ENCODE results near the gene ZDHHC14. TPM values are rescaled to one million over a fixed set of nuclear protein-coding genes. Genes with fewer than 3 reads are reported as not detected.

ZDHHC14 gene
- total RNA-seq, 1 donor from 2014 or later, result 12.7 TPM

DNA sequence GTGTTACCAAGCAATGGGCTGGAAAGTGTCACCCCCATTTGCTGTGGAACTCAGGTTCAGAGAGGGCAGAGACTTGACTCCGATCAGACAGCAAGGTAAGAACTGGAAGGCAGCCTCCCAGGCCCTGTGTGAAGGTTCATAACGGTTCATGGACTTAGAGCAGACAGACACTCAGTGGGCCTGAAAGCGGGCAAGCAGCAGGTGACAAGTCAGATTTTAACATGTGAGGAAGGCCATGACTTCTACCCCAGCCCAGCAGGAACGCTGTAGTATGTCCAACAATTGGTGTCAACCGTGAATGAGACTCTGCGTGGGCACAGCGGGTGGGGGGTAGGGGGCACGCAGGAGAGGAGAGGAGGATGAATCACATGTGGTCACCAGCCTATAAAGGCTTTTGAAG lies 224.5 kb downstream of the ZDHHC14 start:
- DNase-seq (ENCODE audit: missing footprints) (no peak), ATAC-seq (no peak)
- intact Hi-C loops (cut with DNase I), result no loop called here

DNA sequence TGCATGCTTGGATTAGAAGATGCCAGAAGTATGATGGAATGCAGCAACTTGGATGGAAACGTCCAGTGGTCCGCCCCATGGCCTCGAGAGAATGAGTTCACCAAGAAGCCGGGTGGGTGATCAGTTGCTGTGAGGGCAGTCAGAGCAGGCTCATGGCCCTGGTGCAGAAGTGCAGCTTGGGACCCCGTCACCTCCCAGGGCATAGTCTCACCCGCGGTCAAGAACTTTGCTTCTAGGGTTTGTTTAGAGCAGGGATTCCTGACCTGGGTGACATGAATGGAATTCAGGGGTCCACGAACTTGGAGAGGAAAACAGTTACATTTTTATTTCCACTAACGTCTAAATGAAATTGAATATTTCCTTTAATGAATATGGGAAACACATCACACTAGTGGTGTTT lies 225.5 kb downstream of the ZDHHC14 start:
- intact Hi-C loops (cut with DNase I), result no loop called here
- ATAC-seq (no peak), DNase-seq (ENCODE audit: missing footprints) (no peak)

DNA sequence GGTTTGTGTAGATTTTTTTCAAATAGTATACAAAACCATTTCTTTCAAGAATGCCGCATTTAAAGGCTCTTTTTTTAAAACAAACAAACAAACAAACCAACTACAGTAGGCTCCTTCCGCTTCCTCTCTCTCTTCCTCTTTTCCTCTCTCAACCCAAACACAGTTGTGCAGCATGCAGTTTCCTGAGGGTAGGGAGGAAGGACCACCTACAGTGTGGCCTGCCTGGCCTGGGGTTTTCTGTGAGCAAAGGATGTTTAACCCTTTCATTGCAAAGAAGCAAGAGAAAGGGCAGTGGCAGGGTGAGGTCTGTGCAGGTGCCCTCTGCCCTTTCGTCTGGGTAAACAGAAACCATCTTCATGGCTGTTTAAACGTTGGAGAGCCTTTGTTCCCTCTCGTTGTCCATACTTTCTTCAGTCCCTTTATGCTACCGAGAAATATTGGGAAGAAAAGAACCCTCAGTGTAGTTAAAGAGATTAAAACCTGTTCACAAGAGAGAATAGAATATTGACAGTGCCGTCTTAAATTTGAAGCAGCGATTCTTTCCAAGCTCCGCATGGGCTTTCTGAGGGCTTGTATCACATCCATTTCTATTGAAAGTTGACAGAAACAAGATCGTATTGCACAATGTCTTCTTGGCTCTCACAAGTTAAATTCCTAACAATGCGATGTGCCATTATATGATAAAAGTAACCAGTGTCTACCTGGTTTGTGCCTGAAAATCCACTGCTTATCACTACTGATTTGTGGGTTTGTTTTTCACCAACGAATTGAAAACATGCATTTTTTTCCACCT lies 226.5 kb downstream of the ZDHHC14 start:
- no peak for ATAC-seq
- DNase-seq (ENCODE audit: missing footprints), result no peak
- intact Hi-C loops (cut with DNase I), result no loop called here

- DNase-seq (ENCODE audit: missing footprints) (no peak), ATAC-seq (no peak)
- intact Hi-C loops (cut with DNase I), result no loop called here
Measured at GRCh38 chr6:157608221-157609075, 227.5 kb downstream of the ZDHHC14 start.

DNA sequence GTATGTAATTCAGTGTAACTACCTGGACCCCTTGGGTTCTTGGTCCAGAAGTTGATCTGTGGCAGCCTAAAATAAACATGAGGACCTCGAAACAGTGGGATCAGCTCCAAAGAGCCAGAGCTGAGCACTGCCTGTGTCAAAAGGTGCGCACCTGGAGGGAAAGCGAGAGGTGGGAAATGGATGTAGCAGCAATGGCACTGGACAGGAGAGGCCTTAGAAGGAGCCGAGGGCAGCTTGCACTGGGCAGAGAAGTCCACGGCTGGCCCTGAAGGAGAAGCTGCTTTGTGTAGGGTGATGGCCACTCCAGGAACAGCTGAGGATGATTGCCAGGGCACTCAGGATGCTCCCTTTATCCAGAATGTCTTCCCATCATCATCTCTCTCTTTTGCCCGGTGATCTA lies 228.1 kb downstream of the ZDHHC14 start:
- ATAC-seq, result no peak
- no peak for DNase-seq (ENCODE audit: missing footprints)
- intact Hi-C loops (cut with DNase I), result no loop called here

DNA sequence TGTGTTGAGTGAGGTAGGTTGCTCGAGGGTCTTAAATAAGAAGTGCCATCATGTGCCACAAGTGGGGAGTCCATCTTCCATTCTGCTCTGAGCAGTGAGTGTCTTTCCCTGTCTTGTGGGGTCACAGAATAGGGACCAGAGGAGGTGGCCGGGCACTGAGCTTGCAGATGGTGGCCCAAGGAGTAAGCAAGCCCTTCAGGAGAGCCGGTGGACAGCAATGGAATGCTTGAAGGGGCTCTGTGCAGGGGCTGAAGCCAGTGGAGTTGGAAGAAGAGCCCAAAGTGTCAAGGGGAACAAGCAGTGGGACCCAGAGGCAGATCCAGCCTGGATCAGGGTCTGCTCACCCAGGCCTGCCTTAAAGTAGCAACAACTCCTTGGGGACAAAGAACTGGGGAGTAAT lies 228.6 kb downstream of the ZDHHC14 start:
- no peak for DNase-seq (ENCODE audit: missing footprints)
- intact Hi-C loops (cut with DNase I), result no loop called here
- no peak for ATAC-seq

DNA sequence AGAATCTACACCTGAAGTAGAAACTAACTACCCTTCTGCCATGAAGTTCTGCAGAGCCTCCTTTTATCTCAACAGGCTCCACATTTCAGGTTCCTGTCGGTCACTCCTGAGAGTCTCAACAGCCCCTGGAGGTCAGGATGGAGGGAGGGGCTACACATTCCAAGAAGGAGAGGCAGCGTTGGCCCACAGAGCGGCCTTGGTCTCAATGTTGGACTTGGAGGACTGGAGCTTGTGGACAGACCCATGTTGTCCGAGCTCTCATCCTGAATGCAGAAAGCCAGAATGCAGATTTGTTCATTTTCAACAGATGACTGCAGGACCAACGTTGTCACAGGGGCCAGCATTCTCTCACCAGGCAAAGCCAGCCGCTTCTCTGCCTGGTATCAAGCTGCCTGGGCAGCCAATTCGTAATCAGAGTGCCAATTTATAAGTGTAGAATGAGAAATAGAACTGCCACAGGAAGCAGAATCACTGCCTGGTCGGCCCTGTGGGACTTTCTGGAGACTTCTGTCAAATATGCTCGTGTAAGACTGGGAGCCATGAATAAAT lies 229.5 kb downstream of the ZDHHC14 start:
- intact Hi-C loops (cut with DNase I), result no loop called here
- ATAC-seq (peak; percentile 27), DNase-seq (ENCODE audit: missing footprints) (no peak)

- ATAC-seq (no peak), DNase-seq (ENCODE audit: missing footprints) (no peak)
- intact Hi-C loops (cut with DNase I), result no loop called here
Measured at GRCh38 chr6:157611406-157611805, 230.4 kb downstream of the ZDHHC14 start.

GRCh38 chr6:157613011-157613522 lies 232.1 kb downstream of the ZDHHC14 start:
- intact Hi-C loops (cut with DNase I), result no loop called here
- ATAC-seq (no peak), DNase-seq (ENCODE audit: missing footprints) (no peak)

DNA sequence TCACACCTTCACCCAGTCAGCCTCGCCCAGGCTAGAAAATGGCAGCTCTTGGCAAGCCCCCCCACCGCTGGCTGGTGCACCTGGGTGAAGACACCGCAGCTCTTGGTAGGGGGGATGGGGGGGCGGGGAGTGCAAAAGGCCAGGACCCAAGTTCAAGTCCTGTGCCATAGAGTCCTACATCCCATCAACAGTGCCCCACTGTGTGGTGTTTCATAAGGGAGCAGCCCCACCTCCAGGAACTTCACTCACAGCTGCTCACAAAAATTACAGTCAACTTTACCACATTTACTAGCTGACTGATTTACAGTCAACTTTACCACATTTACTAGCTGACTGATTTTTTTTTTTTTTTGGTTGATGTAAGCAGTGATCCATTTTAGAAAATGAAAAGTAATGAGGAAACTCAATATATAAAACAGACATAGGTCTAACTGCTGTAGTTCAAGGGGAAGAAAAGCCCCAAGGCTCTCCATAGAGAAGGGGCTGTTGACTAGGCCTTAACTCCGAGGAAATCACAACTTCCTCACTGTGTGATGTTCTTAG lies 233.1 kb downstream of the ZDHHC14 start:
- ATAC-seq, result no peak
- DNase-seq (ENCODE audit: missing footprints), result no peak
- intact Hi-C loops (cut with DNase I), result no loop called here

GRCh38 chr6:157615420-157615769 lies 234.4 kb downstream of the ZDHHC14 start:
- intact Hi-C loops (cut with DNase I), result no loop called here
- ATAC-seq (no peak), DNase-seq (ENCODE audit: missing footprints) (no peak)

DNA sequence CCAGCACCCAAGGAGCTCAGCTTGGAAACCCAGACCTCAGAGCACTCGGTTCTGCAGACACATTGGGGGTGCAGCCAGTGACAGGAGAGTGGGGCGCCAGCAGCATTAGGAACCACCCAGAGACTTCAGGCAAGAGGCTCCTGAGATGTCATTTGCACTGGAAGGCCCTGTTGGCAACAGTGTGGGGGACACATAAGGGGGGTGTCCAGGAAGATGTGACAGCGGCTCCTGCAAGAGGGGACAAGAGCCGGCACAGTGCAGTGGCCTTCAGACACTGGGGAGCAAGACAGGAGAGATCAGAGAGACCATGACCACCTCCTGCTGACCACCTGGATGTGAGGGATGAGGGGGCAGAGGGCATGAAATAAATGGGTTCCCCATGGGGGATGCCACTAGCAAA lies 235.0 kb downstream of the ZDHHC14 start:
- intact Hi-C loops (cut with DNase I), result no loop called here
- no peak for DNase-seq (ENCODE audit: missing footprints)
- no peak for ATAC-seq

- intact Hi-C loops (cut with DNase I), result no loop called here
- ATAC-seq, result no peak
- no peak for DNase-seq (ENCODE audit: missing footprints)
Measured at GRCh38 chr6:157620944-157621343, 240.0 kb downstream of the ZDHHC14 start.

GRCh38 chr6:157621406-157621805 lies 240.4 kb downstream of the ZDHHC14 start:
- no peak for DNase-seq (ENCODE audit: missing footprints)
- ATAC-seq, result no peak
- intact Hi-C loops (cut with DNase I), result no loop called here

DNA sequence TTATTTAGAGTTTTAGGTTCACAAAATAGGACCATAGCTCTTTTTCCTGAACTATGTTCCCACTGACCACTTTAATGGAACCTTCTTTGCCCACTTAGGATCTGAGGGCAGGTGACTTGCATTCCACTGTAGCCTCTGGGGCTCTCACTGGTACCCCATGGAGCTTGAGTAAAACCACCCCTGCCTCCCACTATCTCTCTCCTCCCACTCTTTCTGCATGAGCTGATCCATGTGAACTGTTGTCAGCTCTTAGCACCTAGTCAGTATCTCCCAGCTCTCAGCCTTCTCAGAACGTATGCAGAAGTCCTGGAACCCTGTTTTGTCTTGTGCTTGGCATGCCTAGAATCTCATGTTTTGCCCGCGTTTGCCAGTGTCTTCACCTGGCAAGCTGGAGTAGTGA lies 241.4 kb downstream of the ZDHHC14 start:
- intact Hi-C loops (cut with DNase I), result no loop called here
- ATAC-seq, result no peak

GRCh38 chr6:157625111-157625510 lies 244.1 kb downstream of the ZDHHC14 start:
- ATAC-seq (no peak), DNase-seq (ENCODE audit: missing footprints) (no peak)
- intact Hi-C loops (cut with DNase I), result no loop called here

More for the DNA sequence above, 241.4 kb downstream of the ZDHHC14 start:
- no peak for DNase-seq (ENCODE audit: missing footprints)

- DNase-seq (ENCODE audit: missing footprints) (no peak), ATAC-seq (no peak)
- intact Hi-C loops (cut with DNase I), result no loop called here
Measured at GRCh38 chr6:157625764-157626163, 244.8 kb downstream of the ZDHHC14 start.

DNA sequence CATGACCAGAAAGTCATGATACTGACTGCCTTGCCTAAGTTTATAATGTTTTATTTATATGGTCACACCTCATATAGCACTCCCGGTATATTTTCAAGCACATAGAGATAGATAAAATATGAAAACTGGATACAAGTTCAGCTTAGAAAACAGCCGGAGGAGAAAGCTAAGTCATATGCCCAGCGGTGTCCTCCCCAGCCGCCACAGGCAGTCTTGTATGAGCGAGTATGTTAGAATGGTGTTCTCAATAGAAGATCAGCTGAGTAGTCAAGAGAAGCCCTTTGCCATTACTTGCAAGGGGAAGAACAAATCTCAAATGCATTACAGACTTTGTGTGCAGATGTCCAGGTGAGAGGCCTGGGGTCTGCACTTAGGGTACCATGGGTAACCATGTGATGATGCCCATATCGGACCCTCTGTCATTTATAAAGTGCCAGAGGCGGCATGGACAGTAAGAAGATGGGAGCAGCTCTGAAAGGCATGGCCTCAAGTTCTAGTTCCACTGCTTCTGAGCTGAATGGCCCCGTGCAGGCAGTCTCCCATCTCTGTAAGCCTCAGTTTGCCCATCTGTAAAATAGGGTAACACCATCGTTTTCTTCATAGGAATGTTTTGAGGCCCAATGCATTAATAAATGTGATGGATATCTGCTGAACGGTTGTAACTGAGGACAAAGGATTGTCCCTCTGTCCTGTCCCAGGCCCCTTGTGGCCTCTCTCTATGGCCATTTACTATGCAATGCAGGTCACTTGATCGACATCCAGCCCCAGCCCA lies 246.4 kb downstream of the ZDHHC14 start:
- DNase-seq (ENCODE audit: missing footprints) (no peak), ATAC-seq (no peak)
- intact Hi-C loops (cut with DNase I), result no loop called here

GRCh38 chr6:157628463-157628862 lies 247.5 kb downstream of the ZDHHC14 start:
- DNase-seq (ENCODE audit: missing footprints) (no peak), ATAC-seq (no peak)
- intact Hi-C loops (cut with DNase I), result no loop called here

Data from Right ventricle myocardium inferior (tissue), 1 donor.